MM.1S (cell line): ENCODE data around the gene IL1R2.

Experiments
- CTCF ChIP-seq: fragments of 300-600 bp; sonication (generic); IDR thresholded peaks from 2 replicates; pipeline ENCODE4 v1.5.1; 2016; ENCODE audit warnings: antibody characterized with exemption, low read length, mixed read lengths
- EZH2 ChIP-seq: fragments of 300-600 bp; sonication (generic); optimal IDR thresholded peaks from 2 replicates; pipeline ENCODE3; 2017; ENCODE audit warnings: low read depth, mild to moderate bottlenecking, antibody characterized with exemption, low read length, mixed read lengths

- TF ChIP-seq EZH2, result no peak
- no peak for TF ChIP-seq CTCF
These were observed 69.5 kb downstream of the IL1R2 start for GRCh38 chr2:102061286-102061699.
